ENCODE measurements around the gene CLDN3. TPM values are rescaled to one million over a fixed set of nuclear protein-coding genes. Genes with fewer than 3 reads are reported as not detected.

The CLDN3 gene
- total RNA-seq, 6 donors from 2014 or later, result 21.9 to 95.0 (median 43.9) TPM

GRCh38 chr7:73766556-73767229, 3.4 kb downstream of the CLDN3 start:
- 82 to 88% methylated on average over 16 to 17 of the region's 17 CpGs for WGBS, 2 donors
- TF ChIP-seq EP300 (IDR thresholded peaks at IDR 0.05) (no peak), POLR2AphosphoS5 (IDR thresholded peaks at IDR 0.05) (no peak), POLR2A (IDR thresholded peaks at IDR 0.05) (no peak)
- TF ChIP-seq, protein P1, sequence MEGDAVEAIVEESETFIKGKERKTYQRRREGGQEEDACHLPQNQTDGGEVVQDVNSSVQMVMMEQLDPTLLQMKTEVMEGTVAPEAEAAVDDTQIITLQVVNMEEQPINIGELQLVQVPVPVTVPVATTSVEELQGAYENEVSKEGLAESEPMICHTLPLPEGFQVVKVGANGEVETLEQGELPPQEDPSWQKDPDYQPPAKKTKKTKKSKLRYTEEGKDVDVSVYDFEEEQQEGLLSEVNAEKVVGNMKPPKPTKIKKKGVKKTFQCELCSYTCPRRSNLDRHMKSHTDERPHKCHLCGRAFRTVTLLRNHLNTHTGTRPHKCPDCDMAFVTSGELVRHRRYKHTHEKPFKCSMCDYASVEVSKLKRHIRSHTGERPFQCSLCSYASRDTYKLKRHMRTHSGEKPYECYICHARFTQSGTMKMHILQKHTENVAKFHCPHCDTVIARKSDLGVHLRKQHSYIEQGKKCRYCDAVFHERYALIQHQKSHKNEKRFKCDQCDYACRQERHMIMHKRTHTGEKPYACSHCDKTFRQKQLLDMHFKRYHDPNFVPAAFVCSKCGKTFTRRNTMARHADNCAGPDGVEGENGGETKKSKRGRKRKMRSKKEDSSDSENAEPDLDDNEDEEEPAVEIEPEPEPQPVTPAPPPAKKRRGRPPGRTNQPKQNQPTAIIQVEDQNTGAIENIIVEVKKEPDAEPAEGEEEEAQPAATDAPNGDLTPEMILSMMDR (IDR thresholded peaks at IDR 0.05), result no peak
- H3K4me3 ChIP-seq, result no peak overlapping the region
- H3K4me1 ChIP-seq, result peaks cover 0 to 27% (median 13%) of the 10 kb centered on the region in 4 donors
- H3K27ac ChIP-seq, result no peak overlapping the region
- no peak for DNase-seq
- no peaks in the 10 kb centered on the region for H3K36me3 ChIP-seq
- H3K27me3 ChIP-seq, result peaks cover 0 to 19% (median 6%) of the 10 kb centered on the region in 4 donors
- H3K9me3 ChIP-seq, result no peaks in the 10 kb centered on the region
- ATAC-seq (ENCODE audit: low FRiP score in 2 of 2), result no peak

DNA sequence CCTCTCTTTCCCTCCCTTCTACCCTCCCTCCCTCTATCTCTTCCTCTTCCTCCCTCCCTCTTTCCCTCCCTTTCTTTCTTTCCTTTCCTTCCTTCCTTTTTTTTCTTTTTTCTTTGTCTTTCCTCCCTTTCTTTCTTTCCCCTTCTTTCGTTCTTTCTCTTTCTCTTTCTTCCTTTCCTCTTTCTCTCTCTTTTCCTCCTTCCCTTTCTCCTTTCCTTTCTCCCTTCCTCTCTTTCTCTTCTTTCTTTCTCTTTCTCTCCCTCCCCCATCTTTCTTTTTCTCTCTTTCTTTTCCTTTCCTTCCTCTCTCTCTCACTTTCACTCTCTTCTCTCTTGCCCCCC, 7.4 kb downstream of the CLDN3 start:
- no peaks in the 10 kb centered on the region for H3K27me3 ChIP-seq
- H3K4me1 ChIP-seq, result no peaks in the 10 kb centered on the region
- H3K36me3 ChIP-seq, result no peaks in the 10 kb centered on the region
- TF ChIP-seq EP300 (IDR thresholded peaks at IDR 0.05), result no peak
- TF ChIP-seq POLR2AphosphoS5 (IDR thresholded peaks at IDR 0.05), result no peak
- TF ChIP-seq, protein P1 (IDR thresholded peaks at IDR 0.05), result no peak
- no peak for TF ChIP-seq POLR2A (IDR thresholded peaks at IDR 0.05)
- no peak overlapping the region for H3K27ac ChIP-seq
- ATAC-seq (ENCODE audit: low FRiP score in 2 of 2) (no peak), DNase-seq (no peak)
- H3K9me3 ChIP-seq, result no peaks in the 10 kb centered on the region
- WGBS, 2 donors, result 64 to 76% methylated on average over 1 of the region's 1 CpG
- H3K4me3 ChIP-seq, result no peak overlapping the region

GRCh38 chr7:73761854-73762658, 8.0 kb downstream of the CLDN3 start:
- ATAC-seq (ENCODE audit: low FRiP score in 2 of 2), result peak in 1 of 2 donors; percentile 9
- Histone ChIP-seq H3K27ac (no peak overlapping the region), H3K9me3 (no peaks in the 10 kb centered on the region), H3K4me1 (no peaks in the 10 kb centered on the region), H3K27me3 (no peaks in the 10 kb centered on the region), H3K36me3 (no peaks in the 10 kb centered on the region), H3K4me3 (no peak overlapping the region)
- TF ChIP-seq EP300 (IDR thresholded peaks at IDR 0.05) (no peak), POLR2A (IDR thresholded peaks at IDR 0.05) (no peak), POLR2AphosphoS5 (IDR thresholded peaks at IDR 0.05) (no peak)
- TF ChIP-seq, protein P1 (IDR thresholded peaks at IDR 0.05), result no peak
- WGBS, 2 donors, result 54 to 58% methylated on average over 5 to 8 of the region's 8 CpGs
- DNase-seq, result no peak

GRCh38 chr7:73758581-73759138, 11.4 kb downstream of the CLDN3 start:
- Histone ChIP-seq H3K9me3 (no peaks in the 10 kb centered on the region), H3K4me1 (no peaks in the 10 kb centered on the region), H3K4me3 (no peak overlapping the region), H3K27me3 (no peaks in the 10 kb centered on the region), H3K36me3 (no peaks in the 10 kb centered on the region), H3K27ac (no peak overlapping the region)
- ATAC-seq (ENCODE audit: low FRiP score in 2 of 2), result no peak
- no peak for TF ChIP-seq POLR2A (IDR thresholded peaks at IDR 0.05)
- TF ChIP-seq, protein P1 (IDR thresholded peaks at IDR 0.05), result no peak
- no peak for TF ChIP-seq EP300 (IDR thresholded peaks at IDR 0.05)
- no peak for TF ChIP-seq POLR2AphosphoS5 (IDR thresholded peaks at IDR 0.05)
- WGBS, 2 donors, result 86 to 88% methylated on average over 7 of the region's 7 CpGs
- no peak for DNase-seq

All from upper lobe of left lung (tissue), 6 donors.